ENCODE results near the gene OR11H6.
"Not testable (repeated sequence)": the region's sequence is repeated elsewhere in the genome, so short reads cannot be mapped to it uniquely, and the experiment has no call there.

The OR11H6 gene

GRCh38 chr14:20262642-20263128 is 39.2 kb downstream of the OR11H6 start:
- no peaks in the 10 kb centered on the region for H3K9me3 ChIP-seq (ENCODE audit: insufficient read depth, low read length)
- no peak for DNase-seq (ENCODE audit: low read depth, low spot score)
- H3K4me3 ChIP-seq (ENCODE audit: insufficient read length, low read depth): no peak overlapping the region
- no peak for TF ChIP-seq YY1 (IDR thresholded peaks at IDR 0.05; ENCODE audit: insufficient read depth, insufficient read length)
- no peak for TF ChIP-seq ZNF274 (IDR thresholded peaks at IDR 0.05; ENCODE audit: low read depth, low read length)
- TF ChIP-seq SUZ12 (IDR thresholded peaks at IDR 0.05; ENCODE audit: extremely low read depth, insufficient read depth, insufficient read length): no peak
- no peaks in the 10 kb centered on the region for H3K4me1 ChIP-seq (ENCODE audit: insufficient read depth, insufficient read length)
- no peak overlapping the region for H3K9ac ChIP-seq (ENCODE audit: insufficient read length, low read depth)
- H3K36me3 ChIP-seq (ENCODE audit: insufficient read depth, insufficient read length, low read length): no peaks in the 10 kb centered on the region
- no peaks in the 10 kb centered on the region for H3K27me3 ChIP-seq (ENCODE audit: insufficient read depth, insufficient read length)

GRCh38 chr14:20264361-20264760 is 40.9 kb downstream of the OR11H6 start:
- not testable (repeated sequence) for H3K27me3 ChIP-seq (ENCODE audit: insufficient read depth, insufficient read length); H3K36me3 ChIP-seq (ENCODE audit: insufficient read depth, insufficient read length, low read length); DNase-seq (ENCODE audit: low read depth, low spot score); H3K9me3 ChIP-seq (ENCODE audit: insufficient read depth, low read length); H3K9ac ChIP-seq (ENCODE audit: insufficient read length, low read depth); H3K4me1 ChIP-seq (ENCODE audit: insufficient read depth, insufficient read length); H3K4me3 ChIP-seq (ENCODE audit: insufficient read length, low read depth)

GRCh38 chr14:20274062-20274461 is 50.6 kb downstream of the OR11H6 start:
- no peaks in the 10 kb centered on the region for H3K36me3 ChIP-seq (ENCODE audit: insufficient read depth, insufficient read length, low read length)
- no peak overlapping the region for H3K9ac ChIP-seq (ENCODE audit: insufficient read length, low read depth)
- TF ChIP-seq ZNF274 (IDR thresholded peaks at IDR 0.05; ENCODE audit: low read depth, low read length) (no peak), YY1 (IDR thresholded peaks at IDR 0.05; ENCODE audit: insufficient read depth, insufficient read length) (no peak), SUZ12 (IDR thresholded peaks at IDR 0.05; ENCODE audit: extremely low read depth, insufficient read depth, insufficient read length) (no peak)
- peaks cover 55% of the 10 kb centered on the region for H3K9me3 ChIP-seq (ENCODE audit: insufficient read depth, low read length)
- no peak overlapping the region for H3K4me3 ChIP-seq (ENCODE audit: insufficient read length, low read depth)
- H3K4me1 ChIP-seq (ENCODE audit: insufficient read depth, insufficient read length): no peaks in the 10 kb centered on the region
- no peak for DNase-seq (ENCODE audit: low read depth, low spot score)
- H3K27me3 ChIP-seq (ENCODE audit: insufficient read depth, insufficient read length): no peaks in the 10 kb centered on the region
